ENCODE data around the gene TRIM17. TPM values are rescaled to one million over a fixed set of nuclear protein-coding genes. Genes with fewer than 3 reads are reported as not detected.

Gene TRIM17
- total and polyA plus RNA-seq, 2 of the 13 experiments (the other 11 are each of a cell fraction or from before 2014, with no cell fraction given), result 0.32 to 0.64 TPM

DNA sequence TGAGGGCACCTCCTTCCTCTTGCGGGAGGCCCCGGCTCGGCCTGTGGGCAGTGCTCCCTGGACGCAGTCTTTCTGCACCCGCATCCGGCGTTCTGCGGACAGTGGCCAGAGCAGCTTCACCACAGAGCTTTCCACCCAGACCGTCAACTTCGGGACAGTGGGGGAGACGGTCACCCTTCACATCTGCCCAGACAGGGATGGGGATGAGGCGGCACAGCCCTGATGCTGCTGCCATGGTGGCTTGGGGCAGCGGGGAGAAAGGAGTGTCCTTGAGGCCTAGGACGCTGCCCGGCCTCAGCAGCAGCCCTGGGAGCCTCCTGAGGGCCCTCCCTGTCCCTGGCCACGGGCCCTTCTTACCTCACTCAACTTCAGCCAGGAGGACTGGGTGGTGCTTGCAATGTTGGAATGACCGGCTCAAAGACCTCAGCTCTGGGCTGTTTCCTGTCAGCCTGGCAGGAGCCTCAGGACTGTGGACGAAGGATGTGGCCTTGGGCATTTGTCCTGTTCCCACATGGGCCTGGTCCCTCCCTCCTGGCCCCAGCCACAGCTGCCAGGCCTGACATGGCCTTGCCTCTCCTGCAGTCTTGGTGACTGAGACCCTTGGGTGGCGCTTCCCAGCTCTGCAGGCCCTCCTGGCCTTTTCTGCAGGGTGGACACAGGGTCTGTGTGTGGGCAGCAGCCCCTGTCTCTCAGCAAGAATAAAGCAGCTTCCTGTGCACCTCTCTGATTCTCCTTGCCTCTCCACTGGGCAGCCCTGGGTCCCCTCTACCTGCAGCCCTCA, 55.9 kb downstream of the TRIM17 start (continued):
- TF ChIP-seq ETV5 (CRISPR knock-in tag; IDR thresholded peaks at IDR 0.05; ENCODE audit: borderline replicate concordance) (peak; percentile 18; the same call in 1 of the 2 replicates), MED1 (CRISPR knock-in tag; IDR thresholded peaks at IDR 0.05) (0 out of 2 replicates have a peak, but pooled peaks have one; percentile 25), SIX1 (CRISPR knock-in tag; IDR thresholded peaks at IDR 0.05; ENCODE audit: borderline replicate concordance) (no peak), ZBTB3 (CRISPR knock-in tag; IDR thresholded peaks at IDR 0.05; ENCODE audit: borderline replicate concordance, low read depth) (no peak)
- TF ChIP-seq, protein P1, sequence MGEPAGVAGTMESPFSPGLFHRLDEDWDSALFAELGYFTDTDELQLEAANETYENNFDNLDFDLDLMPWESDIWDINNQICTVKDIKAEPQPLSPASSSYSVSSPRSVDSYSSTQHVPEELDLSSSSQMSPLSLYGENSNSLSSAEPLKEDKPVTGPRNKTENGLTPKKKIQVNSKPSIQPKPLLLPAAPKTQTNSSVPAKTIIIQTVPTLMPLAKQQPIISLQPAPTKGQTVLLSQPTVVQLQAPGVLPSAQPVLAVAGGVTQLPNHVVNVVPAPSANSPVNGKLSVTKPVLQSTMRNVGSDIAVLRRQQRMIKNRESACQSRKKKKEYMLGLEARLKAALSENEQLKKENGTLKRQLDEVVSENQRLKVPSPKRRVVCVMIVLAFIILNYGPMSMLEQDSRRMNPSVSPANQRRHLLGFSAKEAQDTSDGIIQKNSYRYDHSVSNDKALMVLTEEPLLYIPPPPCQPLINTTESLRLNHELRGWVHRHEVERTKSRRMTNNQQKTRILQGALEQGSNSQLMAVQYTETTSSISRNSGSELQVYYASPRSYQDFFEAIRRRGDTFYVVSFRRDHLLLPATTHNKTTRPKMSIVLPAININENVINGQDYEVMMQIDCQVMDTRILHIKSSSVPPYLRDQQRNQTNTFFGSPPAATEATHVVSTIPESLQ (CRISPR knock-in tag; conservative IDR thresholded peaks at IDR 0.05), result no peak
- TF ChIP-seq, protein P2, sequence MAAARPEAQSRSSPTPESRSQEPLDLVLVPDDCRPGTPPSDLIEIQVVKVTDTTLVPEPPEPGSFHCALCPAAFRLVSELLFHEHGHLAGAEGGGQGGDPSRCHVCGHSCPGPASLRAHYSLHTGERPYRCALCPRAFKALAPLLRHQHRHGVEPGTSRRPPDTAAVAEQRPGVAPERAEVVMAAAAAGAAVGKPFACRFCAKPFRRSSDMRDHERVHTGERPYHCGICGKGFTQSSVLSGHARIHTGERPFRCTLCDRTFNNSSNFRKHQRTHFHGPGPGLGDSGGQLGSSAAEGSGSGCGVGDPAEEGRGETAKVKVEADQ (CRISPR knock-in tag; IDR thresholded peaks at IDR 0.05; ENCODE audit: borderline replicate concordance), result no peak

DNA sequence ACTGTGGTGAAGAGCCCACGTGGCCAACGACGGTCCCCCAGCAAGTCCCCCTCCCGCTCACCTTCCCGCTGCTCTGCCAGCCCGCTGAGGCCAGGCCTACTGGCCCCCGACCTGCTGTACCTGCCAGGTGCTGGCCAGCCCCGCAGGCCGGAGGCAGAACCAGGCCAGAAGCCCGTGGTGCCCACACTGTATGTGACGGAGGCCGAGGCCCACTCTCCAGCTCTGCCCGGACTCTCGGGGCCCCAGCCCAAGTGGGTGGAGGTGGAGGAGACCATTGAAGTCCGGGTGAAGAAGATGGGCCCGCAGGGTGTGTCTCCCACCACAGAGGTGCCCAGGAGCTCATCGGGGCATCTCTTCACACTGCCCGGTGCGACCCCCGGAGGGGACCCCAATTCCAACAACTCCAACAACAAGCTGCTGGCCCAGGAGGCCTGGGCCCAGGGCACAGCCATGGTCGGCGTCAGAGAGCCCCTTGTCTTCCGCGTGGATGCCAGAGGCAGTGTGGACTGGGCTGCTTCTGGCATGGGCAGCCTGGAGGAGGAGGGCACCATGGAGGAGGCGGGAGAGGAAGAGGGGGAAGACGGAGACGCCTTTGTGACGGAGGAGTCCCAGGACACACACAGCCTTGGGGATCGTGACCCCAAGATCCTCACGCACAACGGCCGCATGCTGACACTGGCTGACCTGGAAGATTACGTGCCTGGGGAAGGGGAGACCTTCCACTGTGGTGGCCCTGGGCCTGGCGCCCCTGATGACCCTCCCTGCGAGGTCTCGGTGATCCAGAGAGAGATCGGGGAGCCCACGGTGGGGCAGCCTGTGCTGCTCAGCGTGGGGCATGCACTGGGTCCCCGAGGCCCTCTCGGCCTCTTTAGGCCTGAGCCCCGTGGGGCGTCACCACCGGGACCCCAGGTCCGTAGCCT, 56.8 kb downstream of the TRIM17 start:
- BruUV-seq (replicated peaks), result no TSS peak
- TF ChIP-seq, protein P3, sequence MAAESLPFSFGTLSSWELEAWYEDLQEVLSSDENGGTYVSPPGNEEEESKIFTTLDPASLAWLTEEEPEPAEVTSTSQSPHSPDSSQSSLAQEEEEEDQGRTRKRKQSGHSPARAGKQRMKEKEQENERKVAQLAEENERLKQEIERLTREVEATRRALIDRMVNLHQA (CRISPR knock-in tag; IDR thresholded peaks at IDR 0.05), result no peak
- TF ChIP-seq ZFP37 (CRISPR knock-in tag; IDR thresholded peaks at IDR 0.05; ENCODE audit: borderline replicate concordance), result no peak
- no peak for TF ChIP-seq GABPB1 (CRISPR knock-in tag; IDR thresholded peaks at IDR 0.05)
- TF ChIP-seq, protein P4, sequence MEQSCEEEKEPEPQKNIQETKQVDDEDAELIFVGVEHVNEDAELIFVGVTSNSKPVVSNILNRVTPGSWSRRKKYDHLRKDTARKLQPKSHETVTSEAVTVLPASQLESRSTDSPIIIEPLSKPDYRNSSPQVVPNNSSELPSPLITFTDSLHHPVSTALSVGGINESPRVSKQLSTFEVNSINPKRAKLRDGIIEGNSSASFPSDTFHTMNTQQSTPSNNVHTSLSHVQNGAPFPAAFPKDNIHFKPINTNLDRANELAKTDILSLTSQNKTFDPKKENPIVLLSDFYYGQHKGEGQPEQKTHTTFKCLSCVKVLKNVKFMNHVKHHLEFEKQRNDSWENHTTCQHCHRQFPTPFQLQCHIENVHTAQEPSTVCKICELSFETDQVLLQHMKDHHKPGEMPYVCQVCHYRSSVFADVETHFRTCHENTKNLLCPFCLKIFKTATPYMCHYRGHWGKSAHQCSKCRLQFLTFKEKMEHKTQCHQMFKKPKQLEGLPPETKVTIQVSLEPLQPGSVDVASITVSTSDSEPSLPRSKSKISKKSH (CRISPR knock-in tag; IDR thresholded peaks at IDR 0.05; ENCODE audit: borderline replicate concordance), result no peak
- TF ChIP-seq SMAD1 (CRISPR knock-in tag; IDR thresholded peaks at IDR 0.05; ENCODE audit: borderline replicate concordance, low read depth), result no peak
- no peak for TF ChIP-seq JARID2 (CRISPR knock-in tag; IDR thresholded peaks at IDR 0.05; ENCODE audit: insufficient replicate concordance)
- TF ChIP-seq ZNF678 (CRISPR knock-in tag; IDR thresholded peaks at IDR 0.05), result no peak
- TF ChIP-seq MIER2 (CRISPR knock-in tag; IDR thresholded peaks at IDR 0.05), result no peak
- no peak for TF ChIP-seq ZNF232 (CRISPR knock-in tag; IDR thresholded peaks at IDR 0.05; ENCODE audit: borderline replicate concordance)
- TF ChIP-seq MEIS2 (CRISPR knock-in tag; IDR thresholded peaks at IDR 0.05), result no peak

More for the DNA sequence above, 56.8 kb downstream of the TRIM17 start:
- ChIA-PET CTCF (ENCODE audit: low intra/inter-chr PET ratio, low total read pairs) (no interaction called here), POLR2A (no interaction called here)
- Histone ChIP-seq H3K27me3 (ENCODE audit: control insufficient read depth in 1 of 2, insufficient read depth in 2 of 2, low read length in 2 of 2) (peaks cover 6 to 19% of the 10 kb centered on the region in 2 experiments; a peak in 4 of 5 replicates), H3K4me3 (replicated peaks in 1 of 3; ENCODE audit: insufficient read depth in 1 of 3, low read depth in 2 of 3, low read length in 3 of 3) (no peak overlapping the region), H2AFZ (ENCODE audit: low read length) (no peak overlapping the region), H3K4me1 (ENCODE audit: insufficient read depth, low read length) (no peaks in the 10 kb centered on the region; the same call in 1 of the 2 replicates), H3K9me3 (ENCODE audit: low read length) (no peaks in the 10 kb centered on the region), H3K4me2 (ENCODE audit: low read depth, low read length) (no peak overlapping the region), H3K9ac (ENCODE audit: insufficient read depth, low read depth, low read length) (no peak overlapping the region), H3K79me2 (ENCODE audit: insufficient read depth, low read length) (no peaks in the 10 kb centered on the region), H3K27ac (ENCODE audit: extremely low read length, insufficient read depth, low read length) (no peak overlapping the region), H3K36me3 (replicated peaks in 1 of 2; ENCODE audit: control insufficient read depth in 1 of 2, insufficient read depth in 2 of 2, low read length in 2 of 2) (no peaks in the 10 kb centered on the region), H4K20me1 (ENCODE audit: insufficient read depth, low read length) (no peaks in the 10 kb centered on the region)
- no peak for FAIRE-seq
- 67% methylated on average over 20 of the region's 45 CpGs for WGBS (ENCODE audit: low lambda C conversion rate)
- in situ Hi-C loops (cut with HindIII; ENCODE audit: extremely low pct_ligation_motif_present, low pct_unique_long_range_greater_than_20kb) (no loop called here), intact Hi-C loops (cut with micrococcal nuclease; ENCODE audit: unreplicated experiment) (no loop called here)
- DNase-seq (ENCODE audit: low spot score), result no peak
- ATAC-seq, result no peak
